GM19468 (cell line): ENCODE results near the gene PROSER3.
"Not testable (repeated sequence)": the region's sequence is repeated elsewhere in the genome, so short reads cannot be mapped to it uniquely, and the experiment has no call there.

Source experiments
- ATAC-seq: cut with Tn5 transposase; IDR thresholded peaks from one replicate; pipeline ENCODE4 v1.9.1; 2021; ENCODE audit warnings: mild to moderate bottlenecking, moderate library complexity, moderate number of reproducible peaks; ENCODE audit not compliant: unreplicated experiment; ENCODE audit errors: extremely low read depth

Gene PROSER3

DNA sequence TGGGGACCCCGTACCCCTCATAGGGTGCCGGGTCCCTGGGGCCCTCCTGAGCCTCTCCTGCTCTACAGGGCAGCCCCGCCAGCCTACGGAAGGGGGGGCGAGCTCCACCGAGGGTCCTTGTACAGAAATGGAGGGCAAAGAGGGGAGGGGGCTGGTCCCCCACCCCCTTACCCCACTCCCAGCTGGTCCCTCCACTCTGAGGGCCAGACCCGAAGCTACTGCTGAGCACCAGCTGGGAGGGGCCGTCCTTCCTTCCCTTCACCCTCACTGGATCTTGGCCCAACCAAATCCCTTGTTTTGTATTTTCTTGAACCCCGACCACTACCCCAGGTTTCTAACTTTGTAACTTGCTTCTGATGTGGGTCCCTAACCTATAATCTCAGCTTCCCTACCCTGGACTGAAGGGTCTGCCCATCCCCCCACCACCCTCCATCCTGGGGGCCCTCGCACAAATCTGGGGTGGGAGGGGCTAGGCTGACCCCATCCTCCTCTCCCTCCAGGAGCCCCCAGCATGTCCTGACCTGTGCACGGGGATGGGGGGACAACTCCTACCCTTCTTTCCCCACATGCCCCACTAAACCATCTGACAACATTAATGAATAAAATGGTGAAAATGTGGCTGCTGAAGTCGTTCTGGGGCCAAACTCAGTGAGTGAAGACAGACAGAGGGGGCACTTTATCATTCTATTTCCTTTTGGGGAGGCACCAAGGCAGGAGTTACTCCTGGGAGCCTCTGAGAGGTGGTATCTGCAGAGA, 30.4 kb downstream of the PROSER3 start:
- ATAC-seq: no peak

- no peak for ATAC-seq
Measured at GRCh38 chr19:35789195-35789977, 31.4 kb downstream of the PROSER3 start.

GRCh38 chr19:35789978-35790944, 32.3 kb downstream of the PROSER3 start:
- no peak for ATAC-seq

DNA sequence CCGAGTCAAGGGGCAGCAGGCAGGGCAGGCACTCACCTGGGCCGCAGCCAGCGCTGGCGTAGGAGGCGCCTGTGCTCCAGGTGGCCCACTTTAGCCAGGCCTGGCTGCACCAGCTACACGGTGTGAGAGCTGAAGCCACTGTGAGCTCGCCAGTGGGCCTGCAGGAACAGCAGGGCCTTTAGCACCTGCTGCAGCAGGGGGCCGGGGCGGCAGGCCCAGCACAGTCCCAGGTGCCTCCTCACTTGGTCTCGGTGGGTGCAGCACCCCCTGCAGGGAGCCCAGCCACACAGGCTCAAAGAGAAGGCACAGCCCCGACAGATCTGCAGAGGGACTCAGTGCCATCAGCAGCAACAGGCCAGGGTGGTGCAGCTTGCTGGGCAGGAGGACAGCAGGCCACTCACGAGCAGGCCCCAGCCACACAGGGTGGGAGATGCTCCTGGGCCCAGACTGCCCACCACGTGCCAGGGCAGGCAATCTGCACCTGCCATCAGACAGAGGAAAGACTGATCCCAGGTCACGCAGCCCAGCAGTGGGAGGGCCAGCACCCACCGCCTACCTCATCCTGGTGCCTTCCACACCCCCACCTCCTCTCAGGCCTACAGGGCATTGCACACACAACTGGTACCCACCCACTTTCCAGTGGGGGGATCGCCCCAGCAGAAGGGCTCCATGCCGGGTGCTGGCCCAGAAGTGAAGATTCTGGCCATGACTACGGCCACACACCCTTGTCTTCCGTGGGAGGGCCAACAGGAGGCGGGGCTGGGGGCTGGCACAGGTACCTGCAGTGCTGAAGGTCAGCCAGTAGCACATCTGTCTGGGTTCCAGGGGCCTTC, 33.2 kb downstream of the PROSER3 start:
- no peak for ATAC-seq

DNA sequence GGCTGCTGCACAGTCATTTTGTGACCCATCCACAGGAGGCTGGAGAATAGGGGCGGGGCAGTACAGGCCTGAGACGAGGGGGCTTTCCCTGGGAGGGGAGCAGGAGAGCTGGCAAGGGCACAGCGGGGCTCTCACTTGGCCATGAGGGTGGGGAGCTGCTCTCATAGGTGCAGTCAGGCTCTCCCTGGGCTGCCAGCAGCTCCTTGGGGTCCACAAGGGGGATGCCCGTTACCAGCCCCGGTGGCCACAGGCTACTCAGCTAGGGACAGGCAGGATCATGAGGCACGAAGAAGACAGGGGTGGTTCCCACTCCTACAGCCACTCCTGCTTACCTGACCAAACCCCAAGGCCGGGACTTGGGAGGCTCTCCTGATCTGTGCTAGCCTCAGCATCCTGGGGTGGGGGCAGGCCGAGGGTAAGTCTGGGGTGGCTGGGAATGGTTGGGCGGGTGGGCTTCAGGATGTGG, 33.9 kb downstream of the PROSER3 start:
- ATAC-seq: no peak

DNA sequence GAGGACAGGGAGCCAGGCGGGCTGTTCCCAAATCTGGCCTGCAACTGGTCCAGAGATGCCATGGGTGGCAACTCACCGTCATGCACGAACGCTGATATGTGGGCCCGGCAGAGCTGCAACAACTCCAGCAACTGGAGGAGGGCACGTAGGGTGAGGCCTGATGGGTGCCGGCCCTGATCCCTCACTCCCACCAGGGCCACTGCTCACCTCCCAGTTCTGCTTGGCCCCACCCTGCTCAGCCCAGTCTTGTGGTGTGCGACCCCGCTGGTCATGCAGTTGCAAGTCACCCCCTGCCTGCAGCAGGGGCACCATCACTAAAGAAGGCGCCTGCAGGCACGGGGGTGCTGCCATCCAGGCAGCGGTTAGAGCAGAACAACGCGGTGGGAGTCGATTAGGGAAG, 34.3 kb downstream of the PROSER3 start:
- ATAC-seq: no peak

- no peak for ATAC-seq
Measured at GRCh38 chr19:35792888-35793287, 34.9 kb downstream of the PROSER3 start.

DNA sequence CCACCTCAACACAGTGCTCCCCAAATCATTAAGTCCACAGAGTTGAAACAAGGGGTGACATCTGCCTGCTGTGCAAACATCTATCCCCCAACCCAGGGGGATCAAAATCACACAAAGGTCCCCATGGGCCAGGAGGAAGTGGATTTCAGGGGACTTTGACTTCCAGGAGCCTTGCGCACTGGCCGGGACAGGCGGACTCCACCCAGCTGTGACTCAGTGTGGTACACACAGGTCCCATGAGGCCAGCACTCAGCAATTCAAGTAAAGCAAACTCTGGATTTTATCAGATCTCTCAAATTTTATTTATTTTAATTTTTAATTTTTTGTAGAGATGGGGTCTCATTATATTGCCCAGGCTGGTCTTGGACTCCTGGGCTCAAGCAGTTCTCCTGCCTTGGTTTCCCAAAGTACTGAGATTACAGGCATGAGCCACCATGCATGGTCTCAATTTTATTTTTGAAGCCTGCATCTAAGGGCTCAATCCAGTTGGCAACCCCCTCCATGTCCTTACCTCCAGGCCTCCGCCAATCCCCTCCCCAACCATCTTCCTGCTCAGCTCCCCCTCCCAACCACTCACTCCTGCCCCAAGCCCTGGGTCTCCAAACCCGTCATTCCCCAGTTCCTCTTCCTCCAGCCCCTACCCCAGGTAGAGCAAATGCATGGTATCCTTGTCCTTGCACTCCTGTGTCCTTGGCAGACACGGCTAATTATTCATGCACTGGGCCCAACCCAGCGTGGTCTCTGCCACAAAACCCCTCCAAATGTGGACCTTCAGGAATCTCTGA, 35.6 kb downstream of the PROSER3 start:
- ATAC-seq: no peak

GRCh38 chr19:35795564-35795963, 37.6 kb downstream of the PROSER3 start:
- not testable (repeated sequence) for ATAC-seq

GRCh38 chr19:35796645-35797542, 38.9 kb downstream of the PROSER3 start:
- no peak for ATAC-seq

- ATAC-seq: no peak
Measured at GRCh38 chr19:35797663-35798062, 39.7 kb downstream of the PROSER3 start.

DNA sequence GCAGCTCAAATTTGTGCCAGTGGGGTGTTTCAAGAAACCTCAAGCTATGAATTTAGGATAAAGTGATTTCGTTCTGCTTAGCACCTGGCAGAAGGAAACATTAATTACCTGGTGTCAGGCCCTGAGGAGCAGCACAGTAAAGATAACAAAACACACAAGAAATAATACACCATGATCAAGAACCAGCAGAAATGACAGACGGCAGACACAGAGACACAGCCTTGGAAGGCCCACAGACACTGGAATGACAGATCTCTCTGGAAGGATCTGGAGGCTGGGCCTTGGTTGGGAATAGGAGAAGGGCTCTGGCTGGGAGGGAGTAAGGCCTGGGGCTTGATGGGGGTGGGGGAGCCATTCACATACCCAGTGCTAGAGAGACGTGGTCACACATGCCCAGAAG, 43.9 kb downstream of the PROSER3 start:
- no peak for ATAC-seq

GRCh38 chr19:35805526-35806102, 47.6 kb downstream of the PROSER3 start:
- ATAC-seq: no peak

- no peak for ATAC-seq
Measured at GRCh38 chr19:35806597-35806996, 48.6 kb downstream of the PROSER3 start.

- ATAC-seq: no peak
Measured at GRCh38 chr19:35807633-35808032, 49.7 kb downstream of the PROSER3 start.

DNA sequence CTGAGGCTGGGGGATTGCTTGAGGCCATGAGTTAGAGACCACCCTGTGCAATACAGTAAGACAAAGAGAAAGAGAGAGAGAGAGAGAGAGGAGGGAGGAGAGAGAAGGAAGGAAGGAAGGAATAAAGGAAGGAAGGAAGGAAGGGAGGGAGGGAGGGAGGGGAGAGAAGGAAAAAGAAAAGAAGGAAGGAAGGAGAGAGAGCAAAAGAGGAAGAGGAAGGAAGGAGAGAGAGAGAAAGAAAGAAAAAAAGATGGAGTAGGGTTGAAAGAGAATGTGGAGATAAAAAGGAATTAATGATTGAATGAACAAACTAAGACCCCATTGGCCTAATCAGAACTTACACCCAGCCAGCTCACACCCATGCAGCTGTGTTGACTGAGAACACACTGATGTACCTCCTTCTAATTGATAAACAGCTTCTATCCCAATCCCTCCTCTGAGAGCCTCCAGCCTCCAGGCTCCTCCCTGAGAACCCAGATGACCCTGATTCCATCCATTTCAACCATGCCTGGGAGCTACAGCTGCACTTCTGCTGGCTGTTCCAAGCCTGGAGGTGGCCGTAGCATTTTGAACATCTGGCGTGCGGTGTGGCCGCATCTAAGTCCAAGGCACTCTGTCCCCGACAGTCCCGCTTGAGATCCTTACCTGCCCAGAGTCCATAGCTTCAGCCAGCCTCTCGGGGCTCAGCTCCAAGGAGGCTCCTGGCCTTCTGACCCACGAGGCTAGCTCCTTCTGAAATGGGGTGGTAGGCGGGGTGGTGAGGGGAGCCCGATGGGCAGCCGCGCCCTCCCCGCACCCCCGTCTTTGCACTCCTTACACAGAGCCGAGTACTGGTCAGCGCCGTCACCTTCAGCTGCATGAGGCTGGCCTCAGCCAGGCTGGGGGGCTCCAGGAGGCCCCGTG, 53.6 kb downstream of the PROSER3 start:
- no peak for ATAC-seq
